Measurements from ENCODE around the gene NT5DC4. TPM values are rescaled to one million over a fixed set of nuclear protein-coding genes. Genes with fewer than 3 reads are reported as not detected.

Gene NT5DC4
- total and polyA plus RNA-seq, 4 donors: 0.10 TPM; not detected in 3

DNA sequence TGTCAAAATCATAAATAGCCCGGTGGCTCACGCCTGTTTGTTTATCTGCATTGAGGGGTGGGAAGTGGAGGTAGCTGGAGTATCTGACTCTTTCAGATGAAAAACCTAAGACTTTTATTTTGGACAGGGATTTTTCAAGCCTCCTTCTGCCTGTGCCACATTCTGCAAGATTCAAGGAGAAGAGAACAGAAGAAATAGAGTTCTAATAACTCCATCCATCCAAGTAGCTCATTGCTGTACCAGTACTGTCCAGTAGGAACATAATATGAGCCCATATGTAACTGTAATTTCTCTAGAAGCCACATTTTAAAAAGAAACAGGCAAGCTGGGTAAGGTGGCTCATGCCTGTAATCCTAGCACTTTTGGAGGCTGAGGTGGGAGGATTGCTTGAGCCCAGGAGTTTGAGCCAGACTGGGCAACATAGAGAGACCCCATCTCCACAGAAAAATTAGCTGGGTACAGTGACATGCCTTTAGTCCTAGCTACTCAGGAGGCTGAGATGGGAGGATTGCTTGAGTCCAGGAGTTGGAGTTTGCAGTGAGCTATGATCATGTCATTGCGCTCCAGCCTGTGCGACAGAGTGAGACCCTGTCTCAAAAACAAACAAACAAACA lies 35.4 kb upstream of the NT5DC4 start:
- no peaks in the 10 kb centered on the region for H3K9me3 ChIP-seq (ENCODE audit: control insufficient read depth, insufficient read depth, low read length)
- H3K27ac ChIP-seq (ENCODE audit: low read depth, low read length): no peak overlapping the region
- WGBS (ENCODE audit: insufficient coverage): 83% methylated on average over 1 of the region's 4 CpGs
- H3K27me3 ChIP-seq (ENCODE audit: control insufficient read depth, insufficient read depth, low read length): no peaks in the 10 kb centered on the region
- peaks cover 2% of the 10 kb centered on the region for H3K4me1 ChIP-seq (ENCODE audit: control insufficient read depth, insufficient read depth, low read length)
- H3K36me3 ChIP-seq (ENCODE audit: control insufficient read depth, insufficient read depth, low read length): no peaks in the 10 kb centered on the region
- no peak for DNase-seq (ENCODE audit: low read depth in 4 of 6, low spot score in 6 of 6)
- no peak overlapping the region for H3K4me3 ChIP-seq (ENCODE audit: low read depth, low read length)

GRCh38 chr2:112686348-112687217 lies 34.2 kb upstream of the NT5DC4 start:
- Histone ChIP-seq H3K9me3 (ENCODE audit: control insufficient read depth, insufficient read depth, low read length) (no peaks in the 10 kb centered on the region), H3K4me3 (ENCODE audit: low read depth, low read length) (no peak overlapping the region), H3K36me3 (ENCODE audit: control insufficient read depth, insufficient read depth, low read length) (no peaks in the 10 kb centered on the region), H3K4me1 (ENCODE audit: control insufficient read depth, insufficient read depth, low read length) (no peaks in the 10 kb centered on the region), H3K27me3 (ENCODE audit: control insufficient read depth, insufficient read depth, low read length) (no peaks in the 10 kb centered on the region), H3K27ac (ENCODE audit: low read depth, low read length) (no peak overlapping the region)
- WGBS (ENCODE audit: insufficient coverage): 80% methylated on average over 12 of the region's 15 CpGs
- peak in 1 of 6 donors; percentile 46 for DNase-seq (ENCODE audit: low read depth in 4 of 6, low spot score in 6 of 6)

DNA sequence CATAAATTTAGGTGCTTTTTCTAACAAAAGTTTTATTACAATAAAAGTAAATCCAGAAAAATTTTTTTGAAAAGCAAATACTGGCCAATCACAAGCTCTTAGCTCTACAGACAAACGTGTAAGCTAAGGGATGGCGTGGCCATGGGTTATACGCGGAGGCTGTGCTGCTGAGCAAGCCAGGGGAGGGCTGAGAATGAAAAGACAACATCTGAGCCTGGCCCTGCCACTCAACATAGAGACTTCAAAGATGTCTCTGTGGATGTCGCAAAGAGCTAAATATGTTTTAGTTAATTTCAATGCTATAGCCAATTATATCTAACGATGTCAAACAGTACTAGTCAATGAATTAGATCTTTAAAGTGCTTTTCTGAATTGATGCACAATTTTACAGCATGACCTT lies 33.3 kb upstream of the NT5DC4 start:
- DNase-seq (ENCODE audit: low read depth in 4 of 6, low spot score in 6 of 6): no peak
- no peaks in the 10 kb centered on the region for H3K4me1 ChIP-seq (ENCODE audit: control insufficient read depth, insufficient read depth, low read length)
- H3K4me3 ChIP-seq (ENCODE audit: low read depth, low read length): no peak overlapping the region
- no peaks in the 10 kb centered on the region for H3K9me3 ChIP-seq (ENCODE audit: control insufficient read depth, insufficient read depth, low read length)
- H3K27ac ChIP-seq (ENCODE audit: low read depth, low read length): no peak overlapping the region
- no peaks in the 10 kb centered on the region for H3K27me3 ChIP-seq (ENCODE audit: control insufficient read depth, insufficient read depth, low read length)
- H3K36me3 ChIP-seq (ENCODE audit: control insufficient read depth, insufficient read depth, low read length): no peaks in the 10 kb centered on the region
- 75% methylated on average over 4 of the region's 6 CpGs for WGBS (ENCODE audit: insufficient coverage)

- Histone ChIP-seq H3K4me1 (ENCODE audit: control insufficient read depth, insufficient read depth, low read length) (peaks cover 4% of the 10 kb centered on the region), H3K27me3 (ENCODE audit: control insufficient read depth, insufficient read depth, low read length) (no peaks in the 10 kb centered on the region), H3K36me3 (ENCODE audit: control insufficient read depth, insufficient read depth, low read length) (no peaks in the 10 kb centered on the region), H3K4me3 (ENCODE audit: low read depth, low read length) (no peak overlapping the region), H3K9me3 (ENCODE audit: control insufficient read depth, insufficient read depth, low read length) (no peaks in the 10 kb centered on the region), H3K27ac (ENCODE audit: low read depth, low read length) (no peak overlapping the region)
- 91% methylated on average over 12 of the region's 14 CpGs for WGBS (ENCODE audit: insufficient coverage)
- DNase-seq (ENCODE audit: low read depth in 4 of 6, low spot score in 6 of 6): no peak
Observed at GRCh38 chr2:112688086-112688880, 32.5 kb upstream of the NT5DC4 start.

- WGBS (ENCODE audit: insufficient coverage): 72% methylated on average over 6 of the region's 9 CpGs
- H3K27ac ChIP-seq (ENCODE audit: low read depth, low read length): no peak overlapping the region
Observed at GRCh38 chr2:112690853-112691401, 29.9 kb upstream of the NT5DC4 start.

DNA sequence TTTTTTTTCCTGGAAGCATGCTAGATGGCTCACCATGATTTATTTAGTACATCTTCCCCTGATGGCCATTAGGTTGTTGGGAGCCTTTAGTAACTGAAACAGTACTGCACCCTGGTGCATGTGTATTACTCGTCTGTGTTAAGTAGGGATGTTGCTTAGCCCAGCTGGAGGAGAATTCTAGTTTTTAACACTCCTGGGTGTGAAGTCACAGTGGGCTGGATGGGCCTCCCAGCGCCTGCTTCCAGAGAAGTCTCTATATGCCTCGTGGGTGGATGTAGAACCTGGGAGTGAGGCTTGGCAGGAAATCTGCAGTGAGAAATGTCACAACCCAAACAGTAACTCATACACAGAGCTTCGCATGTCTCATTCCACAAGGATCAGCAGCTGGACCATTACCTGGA lies 28.9 kb upstream of the NT5DC4 start:
- H3K4me1 ChIP-seq (ENCODE audit: control insufficient read depth, insufficient read depth, low read length): peaks cover 7% of the 10 kb centered on the region
- no CpG with 5 or more reads among the region's 4 CpGs for WGBS (ENCODE audit: insufficient coverage)
- no peak overlapping the region for H3K27ac ChIP-seq (ENCODE audit: low read depth, low read length)

More at GRCh38 chr2:112690853-112691401, 29.9 kb upstream of the NT5DC4 start:
- H3K27me3 ChIP-seq (ENCODE audit: control insufficient read depth, insufficient read depth, low read length): no peaks in the 10 kb centered on the region
- peaks cover 7% of the 10 kb centered on the region for H3K4me1 ChIP-seq (ENCODE audit: control insufficient read depth, insufficient read depth, low read length)
- H3K9me3 ChIP-seq (ENCODE audit: control insufficient read depth, insufficient read depth, low read length): no peaks in the 10 kb centered on the region
- no peak overlapping the region for H3K4me3 ChIP-seq (ENCODE audit: low read depth, low read length)
- no peaks in the 10 kb centered on the region for H3K36me3 ChIP-seq (ENCODE audit: control insufficient read depth, insufficient read depth, low read length)
- peak in 1 of 6 donors; percentile 43 for DNase-seq (ENCODE audit: low read depth in 4 of 6, low spot score in 6 of 6)

DNA sequence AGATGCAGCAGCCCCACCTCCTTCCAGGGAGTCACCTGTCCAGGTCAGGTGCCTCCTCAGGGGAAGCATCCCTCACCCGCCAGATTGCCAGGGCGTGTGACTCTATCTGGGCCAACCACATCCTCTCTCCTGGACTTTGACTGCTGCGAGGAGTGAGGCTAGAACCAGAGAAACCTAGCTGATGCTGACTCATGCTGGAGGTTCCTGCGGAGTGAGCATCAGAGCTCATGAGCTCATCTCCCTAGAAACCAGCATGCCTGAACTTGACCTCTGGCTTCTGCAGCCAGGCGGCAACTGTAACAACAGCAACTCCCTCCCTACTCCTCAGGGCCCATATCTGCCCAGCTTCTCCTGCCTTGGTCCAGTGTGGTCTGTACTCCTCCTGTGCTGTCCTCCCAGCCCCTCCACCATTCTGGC lies 28.3 kb upstream of the NT5DC4 start:
- Histone ChIP-seq H3K27me3 (ENCODE audit: control insufficient read depth, insufficient read depth, low read length) (no peaks in the 10 kb centered on the region), H3K27ac (ENCODE audit: low read depth, low read length) (no peak overlapping the region), H3K9me3 (ENCODE audit: control insufficient read depth, insufficient read depth, low read length) (no peaks in the 10 kb centered on the region), H3K4me1 (ENCODE audit: control insufficient read depth, insufficient read depth, low read length) (peaks cover 7% of the 10 kb centered on the region), H3K36me3 (ENCODE audit: control insufficient read depth, insufficient read depth, low read length) (no peaks in the 10 kb centered on the region), H3K4me3 (ENCODE audit: low read depth, low read length) (no peak overlapping the region)
- DNase-seq (ENCODE audit: low read depth in 4 of 6, low spot score in 6 of 6): no peak
- 37% methylated on average over 4 of the region's 5 CpGs for WGBS (ENCODE audit: insufficient coverage)

More for the DNA sequence above, 28.9 kb upstream of the NT5DC4 start:
- no peak overlapping the region for H3K4me3 ChIP-seq (ENCODE audit: low read depth, low read length)
- peak in 2 of 6 donors; percentile 45 to 70 for DNase-seq (ENCODE audit: low read depth in 4 of 6, low spot score in 6 of 6)
- no peaks in the 10 kb centered on the region for H3K27me3 ChIP-seq (ENCODE audit: control insufficient read depth, insufficient read depth, low read length)
- H3K36me3 ChIP-seq (ENCODE audit: control insufficient read depth, insufficient read depth, low read length): no peaks in the 10 kb centered on the region
- H3K9me3 ChIP-seq (ENCODE audit: control insufficient read depth, insufficient read depth, low read length): no peaks in the 10 kb centered on the region

GRCh38 chr2:112692918-112693317 lies 27.9 kb upstream of the NT5DC4 start:
- H3K4me1 ChIP-seq (ENCODE audit: control insufficient read depth, insufficient read depth, low read length): peaks cover 7% of the 10 kb centered on the region
- H3K4me3 ChIP-seq (ENCODE audit: low read depth, low read length): no peak overlapping the region
- H3K36me3 ChIP-seq (ENCODE audit: control insufficient read depth, insufficient read depth, low read length): no peaks in the 10 kb centered on the region
- H3K27me3 ChIP-seq (ENCODE audit: control insufficient read depth, insufficient read depth, low read length): no peaks in the 10 kb centered on the region
- no peaks in the 10 kb centered on the region for H3K9me3 ChIP-seq (ENCODE audit: control insufficient read depth, insufficient read depth, low read length)
- no peak overlapping the region for H3K27ac ChIP-seq (ENCODE audit: low read depth, low read length)
- DNase-seq (ENCODE audit: low read depth in 4 of 6, low spot score in 6 of 6): no peak
- no CpG with 5 or more reads among the region's 1 CpG for WGBS (ENCODE audit: insufficient coverage)

- DNase-seq (ENCODE audit: low read depth in 4 of 6, low spot score in 6 of 6): no peak
- Histone ChIP-seq H3K4me1 (ENCODE audit: control insufficient read depth, insufficient read depth, low read length) (peaks cover 7% of the 10 kb centered on the region), H3K4me3 (ENCODE audit: low read depth, low read length) (no peak overlapping the region), H3K27me3 (ENCODE audit: control insufficient read depth, insufficient read depth, low read length) (no peaks in the 10 kb centered on the region), H3K27ac (ENCODE audit: low read depth, low read length) (no peak overlapping the region), H3K9me3 (ENCODE audit: control insufficient read depth, insufficient read depth, low read length) (no peaks in the 10 kb centered on the region), H3K36me3 (ENCODE audit: control insufficient read depth, insufficient read depth, low read length) (no peaks in the 10 kb centered on the region)
- WGBS (ENCODE audit: insufficient coverage): 95% methylated on average over 5 of the region's 9 CpGs
Observed at GRCh38 chr2:112693596-112693995, 27.2 kb upstream of the NT5DC4 start.
